ENCODE data around the gene BLNK.

GRCh38 chr10:96165726-96166125 lies 105.6 kb downstream of the BLNK start:
- no peak for TF ChIP-seq CTCF (conservative IDR thresholded peaks at IDR 0.05)
- no peak for TF ChIP-seq EZH2 (IDR thresholded peaks at IDR 0.05; ENCODE audit: low read depth)
